NCI-H748 (cell line): ENCODE data around the gene SPTBN2.

ENCODE experiments used
- DNase-seq: peaks from one replicate; lab custom pipeline; 2025; ENCODE audit not compliant: unreplicated experiment; lab: John Stamatoyannopoulos, UW

Gene SPTBN2

GRCh38 chr11:66686100-66686785, 42.8 kb downstream of the SPTBN2 start:
- no peak for DNase-seq

- DNase-seq: no peak
These were observed 43.5 kb downstream of the SPTBN2 start for GRCh38 chr11:66685276-66686099.

GRCh38 chr11:66684635-66685034, 44.4 kb downstream of the SPTBN2 start:
- DNase-seq: no peak

- DNase-seq: no peak
These were observed 45.1 kb downstream of the SPTBN2 start for GRCh38 chr11:66683877-66684276.

- DNase-seq: no peak
These were observed 47.9 kb downstream of the SPTBN2 start for GRCh38 chr11:66680966-66681645.

- peak; percentile 98 for DNase-seq
These were observed 51.2 kb downstream of the SPTBN2 start, which contains the start of gene RBM4B for GRCh38 chr11:66677599-66678375. TSS of gene RBM4B (minus strand) at chr11:66677887. CDS start at chr11:66677079, 808 bp downstream.

- no peak for DNase-seq
These were observed 52.0 kb downstream of the SPTBN2 start for GRCh38 chr11:66676931-66677598.

GRCh38 chr11:66676282-66676919, 52.6 kb downstream of the SPTBN2 start:
- no peak for DNase-seq

- DNase-seq: no peak
These were observed 53.9 kb downstream of the SPTBN2 start for GRCh38 chr11:66674964-66675602.

GRCh38 chr11:66670816-66671215, 58.2 kb downstream of the SPTBN2 start:
- DNase-seq: no peak

- DNase-seq: no peak
These were observed 63.6 kb downstream of the SPTBN2 start for GRCh38 chr11:66665369-66665768.

- no peak for DNase-seq
These were observed 65.2 kb downstream of the SPTBN2 start for GRCh38 chr11:66663741-66664296.

GRCh38 chr11:66659763-66660162, 69.3 kb downstream of the SPTBN2 start:
- no peak for DNase-seq

- no peak for DNase-seq
These were observed 75.9 kb downstream of the SPTBN2 start for GRCh38 chr11:66653123-66653522.

- no peak for DNase-seq
These were observed 76.4 kb downstream of the SPTBN2 start for GRCh38 chr11:66652651-66653050.

GRCh38 chr11:66651016-66651415, 78.0 kb downstream of the SPTBN2 start:
- no peak for DNase-seq

- DNase-seq: no peak
These were observed 79.1 kb downstream of the SPTBN2 start for GRCh38 chr11:66649903-66650302.

- DNase-seq: no peak
These were observed 82.2 kb downstream of the SPTBN2 start for GRCh38 chr11:66646828-66647227.
